Measurements from ENCODE around the gene PPDPF. TPM values are rescaled to one million over a fixed set of nuclear protein-coding genes. Genes with fewer than 3 reads are reported as not detected.
A peak's percentile ranks its signal among the peaks of the same experiment; 100 is the strongest.

Gene PPDPF
- total and polyA plus RNA-seq, 12 donors = 7.4 to 193 (median 81.3) TPM

- TF ChIP-seq POLR2A (IDR thresholded peaks at IDR 0.05) (no peak), CTCF (IDR thresholded peaks at IDR 0.05) (no peak)
- H3K9me3 ChIP-seq (replicated peaks in 1 of 3) = no peaks in the 10 kb centered on the region
- WGBS, 4 donors = 63 to 75% (median 71%) methylated on average over 20 to 49 of the region's 49 CpGs
- intact Hi-C loops (cut with DNase I) = no loop called here
- no peaks in the 10 kb centered on the region for H3K36me3 ChIP-seq (replicated peaks in 1 of 2)
- H3K27me3 ChIP-seq = no peaks in the 10 kb centered on the region
- no peak overlapping the region for H3K27ac ChIP-seq
- no peak overlapping the region for H3K4me3 ChIP-seq
- no peak for DNase-seq
- H3K4me1 ChIP-seq (replicated peaks in 1 of 2) = peaks cover 0 to 7% of the 10 kb centered on the region in 2 donors
Measured at GRCh38 chr20:63540417-63541186, 20.0 kb downstream of the PPDPF start.

GRCh38 chr20:63541371-63541770 lies 20.8 kb downstream of the PPDPF start:
- intact Hi-C loops (cut with DNase I) = no loop called here
- TF ChIP-seq CTCF (IDR thresholded peaks at IDR 0.05) (no peak), POLR2A (IDR thresholded peaks at IDR 0.05) (no peak)
- DNase-seq = no peak
- 87 to 90% (median 90%) methylated on average over 12 to 28 of the region's 28 CpGs; no CpG with 5 or more reads in 1 of the 4 donors for WGBS, 4 donors
- Histone ChIP-seq H3K4me3 (no peak overlapping the region), H3K36me3 (replicated peaks in 1 of 2) (no peaks in the 10 kb centered on the region), H3K27me3 (no peaks in the 10 kb centered on the region), H3K27ac (no peak overlapping the region), H3K4me1 (replicated peaks in 1 of 2) (peaks cover 0 to 7% of the 10 kb centered on the region in 2 donors), H3K9me3 (replicated peaks in 1 of 3) (no peaks in the 10 kb centered on the region)

- H3K27me3 ChIP-seq = peaks cover 3% of the 10 kb centered on the region
- H3K4me1 ChIP-seq (replicated peaks in 1 of 2) = peaks cover 0 to 7% of the 10 kb centered on the region in 2 donors
- no peaks in the 10 kb centered on the region for H3K9me3 ChIP-seq (replicated peaks in 1 of 3)
- no peak overlapping the region for H3K4me3 ChIP-seq
- 65 to 77% (median 71%) methylated on average over 7 to 36 of the region's 36 CpGs; no CpG with 5 or more reads in 1 of the 4 donors for WGBS, 4 donors
- intact Hi-C loops (cut with DNase I) = no loop called here
- DNase-seq = peak in 2 of 7 donors; percentile 17 to 39
- H3K36me3 ChIP-seq (replicated peaks in 1 of 2) = no peaks in the 10 kb centered on the region
- H3K27ac ChIP-seq = no peak overlapping the region
- TF ChIP-seq CTCF (IDR thresholded peaks at IDR 0.05) = no peak
- TF ChIP-seq POLR2A (IDR thresholded peaks at IDR 0.05) = no peak
Measured at GRCh38 chr20:63542031-63542559, 21.5 kb downstream of the PPDPF start.

GRCh38 chr20:63542696-63543095 lies 22.1 kb downstream of the PPDPF start:
- Histone ChIP-seq H3K9me3 (replicated peaks in 1 of 3) (no peaks in the 10 kb centered on the region), H3K36me3 (replicated peaks in 1 of 2) (no peaks in the 10 kb centered on the region), H3K27me3 (peaks cover 9% of the 10 kb centered on the region), H3K4me3 (no peak overlapping the region), H3K27ac (no peak overlapping the region), H3K4me1 (replicated peaks in 1 of 2) (peaks cover 0 to 2% of the 10 kb centered on the region in 2 donors)
- 80 to 97% (median 88%) methylated on average over 1 to 10 of the region's 10 CpGs for WGBS, 4 donors
- no peak for TF ChIP-seq CTCF (IDR thresholded peaks at IDR 0.05)
- TF ChIP-seq POLR2A (IDR thresholded peaks at IDR 0.05) = no peak
- no peak for DNase-seq
- intact Hi-C loops (cut with DNase I) = no loop called here
